Stimulated activated CD8-positive, alpha-beta memory T cell treated with anti-CD3 and anti-CD28 coated beads, Interleukin-7, amount 100 ng/mL, for 1 hour (primary cell): ENCODE measurements around the gene RABL6.
A peak's percentile ranks its signal among the peaks of the same experiment; 100 is the strongest.
"Not testable (repeated sequence)": the region's sequence is repeated elsewhere in the genome, so short reads cannot be mapped to it uniquely, and the experiment has no call there.

Experiments
- DNase-seq, 2 donors: peaks; one replicate each; pipeline ENCODE4 v3.0.0-alpha.2; 2020; ENCODE audit warnings: low read depth in 2 of 2

The RABL6 gene

GRCh38 chr9:136835162-136835931 is 27.6 kb downstream of the RABL6 start:
- DNase-seq = no peak

- DNase-seq = no peak
Measured at GRCh38 chr9:136835932-136836904, 28.5 kb downstream of the RABL6 start.

DNA sequence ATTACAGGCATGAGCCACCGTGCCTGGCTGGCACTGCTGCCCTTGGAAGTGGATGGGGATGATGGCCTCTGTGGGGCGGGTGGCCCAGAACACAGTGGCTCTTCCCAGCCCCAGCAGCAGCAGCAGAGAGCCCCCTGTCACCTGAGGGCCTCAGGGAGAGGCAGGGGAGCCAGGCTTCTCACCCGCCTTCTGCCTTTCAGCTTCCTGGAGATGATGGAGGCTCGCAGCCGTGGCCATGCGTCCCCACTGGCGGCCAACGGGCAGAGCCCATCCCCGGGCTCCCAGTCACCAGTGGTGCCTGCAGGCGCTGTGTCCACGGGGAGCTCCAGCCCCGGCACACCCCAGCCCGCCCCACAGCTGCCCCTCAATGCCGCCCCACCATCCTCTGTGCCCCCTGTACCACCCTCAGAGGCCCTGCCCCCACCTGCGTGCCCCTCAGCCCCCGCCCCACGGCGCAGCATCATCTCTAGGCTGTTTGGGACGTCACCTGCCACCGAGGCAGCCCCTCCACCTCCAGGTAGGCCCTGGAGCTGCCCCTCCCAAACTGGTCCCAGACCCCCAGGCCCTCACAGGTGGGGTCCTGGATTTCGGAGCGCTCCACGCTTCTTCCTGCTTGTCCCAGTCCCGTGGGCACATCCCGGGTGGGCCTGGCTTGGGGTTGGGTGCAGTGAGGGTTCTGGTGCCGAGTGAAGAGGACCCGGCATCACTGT is 29.6 kb downstream of the RABL6 start:
- no peak for DNase-seq

DNA sequence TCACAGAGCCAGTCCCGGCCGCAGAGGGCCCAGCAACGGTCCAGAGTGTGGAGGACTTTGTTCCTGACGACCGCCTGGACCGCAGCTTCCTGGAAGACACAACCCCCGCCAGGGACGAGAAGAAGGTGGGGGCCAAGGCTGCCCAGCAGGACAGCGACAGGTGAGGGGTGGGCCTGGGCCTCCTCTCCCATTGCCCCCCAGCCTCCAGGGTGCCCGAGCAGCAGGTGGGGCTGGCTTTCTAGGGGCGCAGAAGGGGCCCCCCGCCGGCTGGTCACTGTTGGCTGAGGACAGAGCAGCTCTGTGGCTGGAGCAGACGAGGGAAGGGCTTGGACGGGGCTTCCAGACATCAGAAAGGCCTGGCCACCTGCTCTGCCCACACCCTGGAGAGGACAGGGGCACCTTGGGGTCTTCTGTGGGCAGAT is 30.1 kb downstream of the RABL6 start:
- not testable (repeated sequence) for DNase-seq

DNA sequence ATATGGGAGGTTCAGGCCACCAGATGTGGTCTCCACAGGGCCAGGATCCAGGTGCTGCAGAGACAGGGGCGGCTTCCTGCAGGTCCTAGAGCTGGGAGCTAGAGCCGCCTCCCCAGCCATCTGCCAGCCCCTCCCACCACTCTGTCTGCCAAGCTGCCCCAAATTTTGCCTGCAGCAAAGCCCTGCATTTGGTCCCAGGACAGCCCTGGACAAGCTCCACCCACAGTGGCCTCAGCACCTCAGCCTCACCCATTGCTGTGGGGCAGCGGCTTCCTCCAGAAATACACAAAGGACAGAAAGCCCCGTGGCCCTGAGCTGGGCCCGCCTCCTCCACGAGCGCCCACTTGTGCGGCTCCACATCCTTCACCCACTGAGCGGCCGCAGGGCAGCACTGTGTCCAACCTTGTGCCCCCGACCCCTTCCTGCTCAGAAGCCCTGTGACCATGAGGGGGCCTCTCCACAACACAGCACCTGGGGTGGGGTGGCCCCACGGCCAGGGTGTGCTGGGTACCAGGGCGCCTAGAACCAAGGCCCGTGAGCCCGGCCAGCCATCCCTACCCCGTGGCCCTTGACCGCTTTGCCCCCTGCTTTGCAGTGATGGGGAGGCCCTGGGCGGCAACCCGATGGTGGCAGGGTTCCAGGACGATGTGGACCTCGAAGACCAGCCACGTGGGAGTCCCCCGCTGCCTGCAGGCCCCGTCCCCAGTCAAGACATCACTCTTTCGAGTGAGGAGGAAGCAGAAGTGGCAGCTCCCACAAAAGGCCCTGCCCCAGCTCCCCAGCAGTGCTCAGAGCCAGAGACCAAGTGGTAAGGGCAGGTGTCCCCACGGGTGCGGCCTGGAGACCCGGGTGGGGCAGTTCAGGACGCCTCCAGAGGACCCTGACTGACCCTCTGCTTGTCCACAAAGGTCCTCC is 30.8 kb downstream of the RABL6 start:
- no peak for DNase-seq

- DNase-seq = no peak
Measured at GRCh38 chr9:136839229-136840139, 31.7 kb downstream of the RABL6 start.

DNA sequence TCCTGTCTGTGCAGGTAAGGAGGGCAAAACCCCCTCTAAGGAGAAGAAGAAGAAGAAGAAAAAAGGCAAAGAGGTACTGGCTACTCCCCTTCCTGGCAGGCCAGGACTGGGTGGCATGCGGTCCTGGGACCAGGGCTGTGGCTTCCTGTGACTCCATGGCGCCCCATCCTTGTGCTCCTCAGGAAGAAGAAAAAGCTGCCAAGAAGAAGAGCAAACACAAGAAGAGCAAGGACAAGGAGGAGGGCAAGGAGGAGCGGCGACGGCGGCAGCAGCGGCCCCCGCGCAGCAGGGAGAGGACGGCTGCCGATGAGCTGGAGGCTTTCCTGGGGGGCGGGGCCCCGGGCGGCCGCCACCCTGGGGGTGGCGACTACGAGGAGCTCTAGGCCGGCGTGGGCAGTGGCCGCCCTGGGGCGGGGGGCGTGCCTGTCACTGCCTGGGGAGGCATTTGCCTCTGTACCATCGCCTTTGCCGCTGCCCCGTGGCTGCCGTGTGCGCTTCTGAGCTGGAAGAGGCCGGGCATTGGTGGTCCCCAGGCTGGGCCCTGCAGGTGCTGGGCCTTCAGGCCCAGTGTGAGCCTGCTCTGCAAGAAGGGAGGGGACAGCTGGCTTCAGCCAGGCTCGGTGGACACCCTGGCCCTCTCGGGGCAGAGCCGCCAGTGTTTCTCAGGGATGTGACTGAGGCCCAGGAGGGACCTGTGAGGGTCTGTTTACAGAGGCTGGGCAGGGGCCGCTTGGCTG is 32.6 kb downstream of the RABL6 start:
- DNase-seq = no peak

DNA sequence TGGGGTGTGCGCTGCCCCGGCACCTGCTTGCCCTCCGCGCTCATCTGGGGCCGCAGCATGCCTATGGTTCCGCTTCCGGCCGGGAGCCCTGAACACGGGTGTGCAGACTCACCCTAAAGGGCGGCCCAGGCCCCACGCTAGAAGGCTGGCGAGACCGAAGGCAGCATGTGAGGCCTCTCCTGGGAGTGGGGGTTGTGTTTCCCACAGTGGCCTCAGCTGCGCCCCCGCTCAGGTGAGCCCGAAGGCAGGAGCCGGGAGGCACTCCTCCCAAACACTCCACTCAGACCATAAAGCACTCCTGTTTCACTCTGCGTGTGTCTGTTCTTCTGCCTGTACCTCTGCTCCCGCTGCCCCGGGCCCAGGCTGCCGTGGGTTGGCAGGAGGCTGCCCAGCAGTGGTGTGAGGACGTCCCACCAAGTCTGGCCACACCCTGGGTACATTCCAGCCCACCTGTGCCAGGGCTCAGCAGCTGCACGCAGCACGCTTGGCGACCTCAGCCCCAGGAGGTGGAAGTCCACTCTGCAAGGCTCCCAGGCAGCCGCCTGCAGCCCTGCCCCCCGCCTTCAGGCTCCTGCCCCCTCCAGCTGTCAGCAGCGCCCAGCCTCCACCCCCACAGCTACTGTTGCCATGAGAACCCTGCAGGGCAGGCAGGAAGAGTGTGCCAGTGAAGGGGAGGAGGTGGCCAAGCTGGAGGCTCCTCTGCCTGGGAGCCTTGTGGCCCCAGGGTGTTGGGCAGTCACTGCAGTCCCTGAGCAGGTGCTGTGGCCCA is 33.3 kb downstream of the RABL6 start:
- DNase-seq = no peak

DNA sequence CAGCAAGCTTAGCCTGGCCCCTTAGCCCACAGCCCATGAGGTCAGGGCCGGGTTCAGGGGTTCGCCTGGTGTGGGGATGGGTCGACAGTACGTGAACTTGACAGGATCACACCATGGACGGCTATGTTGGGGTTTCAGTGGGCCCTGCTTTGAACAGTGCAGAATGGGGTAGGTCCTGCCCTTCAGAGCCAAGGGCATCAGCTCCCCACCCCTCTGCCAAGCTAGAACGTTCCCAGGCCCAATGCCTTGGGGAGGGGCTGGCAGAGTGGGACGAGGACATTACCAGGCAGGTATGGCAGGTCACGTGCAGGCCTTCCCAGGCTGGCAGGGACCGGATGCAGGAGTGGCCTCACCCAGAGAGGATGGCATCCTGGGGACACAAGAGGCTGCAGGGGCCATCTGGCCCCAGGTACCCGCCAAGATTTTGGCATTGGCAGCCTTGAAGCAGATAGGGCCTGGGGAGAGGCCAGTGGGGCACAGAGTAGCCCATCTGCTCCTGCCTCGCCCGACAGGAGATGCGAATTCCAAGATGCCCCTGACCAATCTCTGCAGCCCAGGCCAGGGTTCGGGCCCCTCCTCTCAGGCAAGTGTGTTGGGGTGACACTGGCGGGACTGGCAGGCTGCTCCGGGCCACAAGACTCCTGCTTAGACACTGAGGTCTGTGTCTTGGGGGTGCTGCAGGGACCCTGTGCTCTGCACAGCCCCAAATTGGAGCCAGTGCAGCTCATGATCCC is 34.1 kb downstream of the RABL6 start:
- DNase-seq = not testable (repeated sequence)

DNA sequence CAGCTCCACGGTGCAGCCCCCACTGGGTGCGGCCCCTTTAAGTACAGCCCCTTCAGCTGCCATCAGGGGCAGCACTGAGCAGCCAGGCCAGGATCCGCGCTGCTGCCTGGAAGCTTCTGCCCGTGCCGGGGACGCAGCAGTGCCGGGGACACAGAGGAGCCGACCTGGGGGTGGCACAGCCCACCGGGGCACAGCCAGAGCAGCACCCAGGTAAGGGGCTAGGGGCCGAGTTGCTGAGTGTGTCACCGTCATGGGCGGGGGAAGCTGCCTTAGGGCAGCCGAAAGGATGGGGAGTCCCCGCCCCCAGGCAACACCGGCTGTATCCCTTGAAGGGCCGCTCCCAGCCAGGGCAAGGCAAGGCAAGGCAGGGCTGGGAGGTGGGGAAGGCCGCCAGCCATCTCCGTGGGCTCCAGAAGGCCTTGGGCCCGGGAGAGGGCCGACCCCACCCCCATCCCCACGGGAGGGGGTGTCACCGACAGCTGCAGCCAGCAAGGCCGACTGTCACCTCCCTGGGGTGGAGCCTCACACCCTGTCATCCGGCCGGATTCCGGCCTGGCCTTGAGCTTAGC is 34.7 kb downstream of the RABL6 start, which contains the start of gene AJM1:
AJM1 (plus strand) TSS at position 99 of the 569 bp plus-strand sequence. CDS start 1,937 bp downstream, outside the sequence.
- peak; percentile 43 to 55 for DNase-seq

DNA sequence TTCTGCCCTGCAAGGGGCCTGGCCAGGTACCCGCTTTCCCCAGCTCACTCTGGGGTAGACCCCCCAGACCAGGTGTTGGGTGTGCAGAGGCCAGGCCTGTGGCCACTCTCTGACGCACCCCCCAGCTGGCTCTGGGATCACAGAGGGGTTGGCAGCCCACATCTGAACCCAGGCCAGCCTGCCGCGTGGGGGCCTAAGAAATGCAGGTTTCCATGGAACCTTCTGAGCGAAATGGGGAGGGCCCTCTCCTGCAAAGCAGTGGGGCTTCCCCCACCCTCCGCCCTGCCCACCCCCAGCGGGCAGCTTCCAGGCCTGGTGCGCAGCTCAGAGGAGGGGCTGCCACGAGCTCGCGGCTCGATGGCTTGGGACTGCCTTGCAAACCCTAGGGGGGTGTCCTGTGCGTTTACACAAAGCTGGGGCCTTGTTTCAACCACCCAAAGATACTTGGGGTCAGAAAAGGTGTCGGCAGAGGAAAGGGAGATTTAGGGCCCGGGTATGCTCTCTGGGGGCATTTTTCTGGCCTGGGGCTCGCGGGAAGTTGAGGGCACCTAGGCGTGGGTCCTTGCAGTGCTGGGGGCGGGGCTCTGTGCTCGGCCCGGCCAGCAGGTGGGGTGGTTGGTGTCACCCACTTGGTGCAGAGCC is 35.5 kb downstream of the RABL6 start:
- not testable (repeated sequence) for DNase-seq

GRCh38 chr9:136843801-136844740 is 36.3 kb downstream of the RABL6 start:
- DNase-seq = peak in 1 of 2 donors; percentile 52

- DNase-seq = no peak
Measured at GRCh38 chr9:136844761-136845464, 37.2 kb downstream of the RABL6 start.

DNA sequence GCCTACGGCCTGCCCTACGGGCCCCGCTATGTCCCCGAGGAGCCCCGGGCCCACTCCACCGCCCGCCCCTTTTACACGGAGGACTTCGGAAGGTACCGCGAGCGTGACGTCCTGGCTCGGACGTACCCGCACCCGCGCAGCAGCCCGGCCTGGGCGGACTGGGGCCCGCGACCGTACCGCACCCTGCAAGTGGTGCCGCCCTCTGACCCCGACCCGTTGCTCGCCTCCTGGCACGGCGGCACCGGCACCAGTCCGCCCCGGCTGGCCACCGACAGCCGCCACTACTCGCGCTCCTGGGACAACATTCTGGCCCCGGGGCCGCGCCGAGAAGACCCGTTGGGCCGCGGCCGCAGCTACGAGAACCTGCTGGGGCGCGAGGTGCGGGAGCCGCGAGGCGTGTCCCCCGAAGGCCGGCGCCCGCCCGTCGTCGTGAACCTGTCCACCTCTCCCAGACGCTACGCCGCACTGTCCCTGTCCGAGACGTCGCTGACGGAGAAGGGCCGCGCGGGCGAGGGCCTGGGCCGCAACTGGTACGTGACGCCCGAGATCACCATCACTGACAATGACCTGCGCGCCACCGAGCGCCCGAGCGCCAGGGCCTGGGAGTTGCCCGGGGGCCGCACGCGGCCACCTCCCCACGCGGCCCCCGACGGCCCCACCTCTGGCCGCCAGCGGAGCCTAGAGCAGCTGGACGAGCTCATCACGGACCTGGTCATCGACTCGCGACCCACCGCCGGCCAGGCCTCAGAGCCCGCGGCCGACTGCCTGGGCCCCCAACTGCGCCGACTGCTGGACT is 37.9 kb downstream of the RABL6 start:
- no peak for DNase-seq
